MM.1S (cell line): ENCODE measurements around the gene PPP6R1.
A peak's percentile ranks its signal among the peaks of the same experiment; 100 is the strongest.

Source experiments
- DNase-seq: peaks from one replicate; pipeline ENCODE4 v3.0.0-alpha.2; 2015
- H2AFZ ChIP-seq: fragments of 300-600 bp; sonication (generic); 2 replicates; pipeline ENCODE4 v1.6.0; 2016; ENCODE audit warnings: antibody characterized with exemption, low read length
- H3F3A ChIP-seq: fragments of 300-600 bp; sonication (generic); 2 replicates; pipeline ENCODE4 v1.6.1; 2016; ENCODE audit warnings: mild to moderate bottlenecking, antibody characterized with exemption, low read length, moderate library complexity, mixed read lengths; ENCODE audit not compliant: insufficient read depth
- H3K27ac ChIP-seq: fragments of 300-600 bp; sonication (generic); 2 replicates; pipeline ENCODE4 v1.5.1; 2016; ENCODE audit warnings: mild to moderate bottlenecking, low read length
- H3K27me3 ChIP-seq: fragments of 300-600 bp; sonication (generic); replicated peaks from 2 replicates; pipeline ENCODE4 v1.6.0; 2016; ENCODE audit warnings: low read length; ENCODE audit not compliant: insufficient read depth
- H3K36me3 ChIP-seq: fragments of 300-600 bp; sonication (generic); replicated peaks from 2 replicates; pipeline ENCODE4 v1.6.1; 2016; ENCODE audit warnings: mild to moderate bottlenecking, low read length, mixed read lengths; ENCODE audit not compliant: insufficient read depth
- H3K4me1 ChIP-seq: fragments of 300-600 bp; sonication (generic); 2 replicates; pipeline ENCODE4 v1.6.1; 2016; ENCODE audit warnings: low read length, mixed read lengths
- H3K4me2 ChIP-seq: fragments of 300-600 bp; sonication (generic); 2 replicates; pipeline ENCODE4 v1.6.0; 2016; ENCODE audit warnings: low read depth, low read length
- H3K4me3 ChIP-seq: fragments of 300-600 bp; sonication (generic); 2 replicates; pipeline ENCODE4 v1.5.1; 2016; ENCODE audit warnings: low read length, mixed read lengths
- H3K79me2 ChIP-seq: fragments of 300-600 bp; sonication (generic); 2 replicates; pipeline ENCODE4 v1.6.1; 2016; ENCODE audit warnings: mixed run types, low read length, mixed read lengths
- H3K9ac ChIP-seq: fragments of 300-600 bp; sonication (generic); 2 replicates; pipeline ENCODE4 v1.6.1; 2016; ENCODE audit warnings: low read length, mixed read lengths
- H3K9me2 ChIP-seq: fragments of 300-600 bp; sonication (generic); replicated peaks from 2 replicates; pipeline ENCODE4 v1.6.1; 2016; ENCODE audit warnings: mild to moderate bottlenecking, low read length, mixed read lengths; ENCODE audit not compliant: insufficient read depth
- H3K9me3 ChIP-seq: fragments of 300-600 bp; sonication (generic); replicated peaks from 2 replicates; pipeline ENCODE4 v1.6.1; 2016; ENCODE audit warnings: mild to moderate bottlenecking, low read length, mixed read lengths; ENCODE audit not compliant: insufficient read depth
- H4K20me1 ChIP-seq: fragments of 300-600 bp; sonication (generic); 2 replicates; pipeline ENCODE4 v1.6.1; 2016; ENCODE audit warnings: mild to moderate bottlenecking, low read length, moderate library complexity, mixed read lengths; ENCODE audit not compliant: insufficient read depth
- EZH2 ChIP-seq: fragments of 300-600 bp; sonication (generic); optimal IDR thresholded peaks from 2 replicates; pipeline ENCODE3; 2017; ENCODE audit warnings: low read depth, mild to moderate bottlenecking, antibody characterized with exemption, low read length, mixed read lengths
- EZH2phosphoT487 ChIP-seq: fragments of 300-600 bp; sonication (generic); IDR thresholded peaks from 2 replicates; pipeline ENCODE4 v1.6.1; 2018; ENCODE audit warnings: antibody characterized with exemption, low read length
- TF ChIP-seq, protein P1 (sequence below): fragments of 300-600 bp; sonication (generic); IDR thresholded peaks from 2 replicates; pipeline ENCODE4 v1.5.1; 2016; ENCODE audit warnings: antibody characterized with exemption, low read length, mixed read lengths

The PPP6R1 gene

DNA sequence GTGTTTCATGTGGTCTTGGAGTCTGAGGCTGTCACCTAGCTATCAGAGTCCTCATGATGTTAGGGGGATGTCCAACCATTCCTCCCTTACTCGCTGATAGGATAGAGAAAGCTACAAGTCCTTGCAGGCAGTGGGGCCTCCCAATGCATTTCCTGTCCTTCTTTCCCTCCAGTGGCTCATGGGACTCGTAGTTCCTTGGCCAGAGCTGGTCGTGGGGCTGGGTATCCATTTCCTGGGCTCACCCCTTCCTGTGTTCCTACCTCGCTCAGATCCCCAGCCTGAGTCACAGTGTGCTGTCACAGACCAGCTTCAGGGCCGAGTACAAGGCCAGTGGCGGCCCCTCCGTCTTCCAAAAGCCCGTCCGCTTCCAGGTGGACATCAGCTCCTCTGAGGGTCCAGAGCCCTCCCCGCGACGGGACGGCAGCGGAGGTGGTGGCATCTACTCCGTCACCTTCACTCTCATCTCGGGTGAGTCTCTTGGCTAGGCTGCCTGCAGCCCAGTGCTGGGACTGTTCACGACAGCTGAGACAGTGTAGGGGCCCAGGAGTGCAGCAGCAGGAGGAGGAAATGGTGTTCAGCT lies 47.3 kb upstream of the PPP6R1 start:
- no peak overlapping the region for H3K4me2 ChIP-seq
- no peak overlapping the region for H3K4me3 ChIP-seq
- H4K20me1 ChIP-seq = no peaks in the 10 kb centered on the region
- no peak for DNase-seq
- H3K79me2 ChIP-seq = peaks cover 9% of the 10 kb centered on the region; the same call in 1 of the 2 replicates
- no peaks in the 10 kb centered on the region for H3K36me3 ChIP-seq
- no peaks in the 10 kb centered on the region for H3K9me2 ChIP-seq
- H3K9ac ChIP-seq = no peak overlapping the region
- TF ChIP-seq EZH2 (no peak), EZH2phosphoT487 (no peak)
- TF ChIP-seq, protein P1, sequence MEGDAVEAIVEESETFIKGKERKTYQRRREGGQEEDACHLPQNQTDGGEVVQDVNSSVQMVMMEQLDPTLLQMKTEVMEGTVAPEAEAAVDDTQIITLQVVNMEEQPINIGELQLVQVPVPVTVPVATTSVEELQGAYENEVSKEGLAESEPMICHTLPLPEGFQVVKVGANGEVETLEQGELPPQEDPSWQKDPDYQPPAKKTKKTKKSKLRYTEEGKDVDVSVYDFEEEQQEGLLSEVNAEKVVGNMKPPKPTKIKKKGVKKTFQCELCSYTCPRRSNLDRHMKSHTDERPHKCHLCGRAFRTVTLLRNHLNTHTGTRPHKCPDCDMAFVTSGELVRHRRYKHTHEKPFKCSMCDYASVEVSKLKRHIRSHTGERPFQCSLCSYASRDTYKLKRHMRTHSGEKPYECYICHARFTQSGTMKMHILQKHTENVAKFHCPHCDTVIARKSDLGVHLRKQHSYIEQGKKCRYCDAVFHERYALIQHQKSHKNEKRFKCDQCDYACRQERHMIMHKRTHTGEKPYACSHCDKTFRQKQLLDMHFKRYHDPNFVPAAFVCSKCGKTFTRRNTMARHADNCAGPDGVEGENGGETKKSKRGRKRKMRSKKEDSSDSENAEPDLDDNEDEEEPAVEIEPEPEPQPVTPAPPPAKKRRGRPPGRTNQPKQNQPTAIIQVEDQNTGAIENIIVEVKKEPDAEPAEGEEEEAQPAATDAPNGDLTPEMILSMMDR = no peak
- peaks cover 12% of the 10 kb centered on the region for H3F3A ChIP-seq
- H3K27ac ChIP-seq = no peak overlapping the region
- H2AFZ ChIP-seq = no peak overlapping the region
- no peaks in the 10 kb centered on the region for H3K9me3 ChIP-seq
- H3K27me3 ChIP-seq = no peaks in the 10 kb centered on the region
- H3K4me1 ChIP-seq = peaks cover 14% of the 10 kb centered on the region

GRCh38 chr19:55305491-55305890 lies 46.7 kb upstream of the PPP6R1 start:
- no peaks in the 10 kb centered on the region for H4K20me1 ChIP-seq
- H3F3A ChIP-seq = peaks cover 12% of the 10 kb centered on the region
- H3K9ac ChIP-seq = no peak overlapping the region
- no peak overlapping the region for H3K27ac ChIP-seq
- peak; percentile 45 for DNase-seq
- no peaks in the 10 kb centered on the region for H3K36me3 ChIP-seq
- no peaks in the 10 kb centered on the region for H3K27me3 ChIP-seq
- TF ChIP-seq EZH2 (no peak), EZH2phosphoT487 (no peak)
- TF ChIP-seq, protein P1 = no peak
- H3K79me2 ChIP-seq = peaks cover 9% of the 10 kb centered on the region; the same call in 1 of the 2 replicates
- no peaks in the 10 kb centered on the region for H3K9me2 ChIP-seq
- no peaks in the 10 kb centered on the region for H3K9me3 ChIP-seq
- H3K4me2 ChIP-seq = no peak overlapping the region
- H2AFZ ChIP-seq = no peak overlapping the region
- H3K4me1 ChIP-seq = peaks cover 14% of the 10 kb centered on the region
- H3K4me3 ChIP-seq = no peak overlapping the region

DNA sequence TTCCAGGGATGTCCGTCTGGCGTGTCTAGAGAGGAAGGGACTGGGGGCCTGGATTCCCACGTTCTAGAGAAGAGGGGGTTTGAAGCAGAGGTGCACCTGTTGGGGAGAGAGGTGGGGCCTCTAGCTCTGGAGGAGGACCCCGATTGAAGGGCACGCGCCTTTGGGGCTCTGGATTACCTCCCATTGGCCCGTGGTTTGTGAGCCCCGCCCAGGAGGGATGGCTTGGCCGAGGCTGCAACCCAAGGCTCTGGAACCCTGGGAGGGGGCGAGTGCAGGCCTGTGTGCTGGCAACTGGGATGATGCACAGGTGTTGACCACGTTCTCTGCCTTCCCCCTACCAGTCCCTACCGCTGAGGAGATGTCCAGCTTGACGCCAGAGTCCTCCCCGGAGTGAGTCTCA lies 46.2 kb upstream of the PPP6R1 start:
- H3K36me3 ChIP-seq = no peaks in the 10 kb centered on the region
- H3F3A ChIP-seq = peaks cover 12% of the 10 kb centered on the region
- DNase-seq = no peak
- H4K20me1 ChIP-seq = no peaks in the 10 kb centered on the region
- no peak overlapping the region for H3K4me3 ChIP-seq
- peaks cover 14% of the 10 kb centered on the region for H3K4me1 ChIP-seq
- no peak overlapping the region for H3K9ac ChIP-seq
- no peak for TF ChIP-seq EZH2
- TF ChIP-seq, protein P1 = no peak
- no peak for TF ChIP-seq EZH2phosphoT487
- no peak overlapping the region for H3K27ac ChIP-seq
- no peaks in the 10 kb centered on the region for H3K27me3 ChIP-seq
- peaks cover 9% of the 10 kb centered on the region; the same call in 1 of the 2 replicates for H3K79me2 ChIP-seq
- no peak overlapping the region for H3K4me2 ChIP-seq
- no peak overlapping the region for H2AFZ ChIP-seq
- no peaks in the 10 kb centered on the region for H3K9me3 ChIP-seq
- no peaks in the 10 kb centered on the region for H3K9me2 ChIP-seq
